ENCODE results near the gene AIFM3.

The AIFM3 gene

DNA sequence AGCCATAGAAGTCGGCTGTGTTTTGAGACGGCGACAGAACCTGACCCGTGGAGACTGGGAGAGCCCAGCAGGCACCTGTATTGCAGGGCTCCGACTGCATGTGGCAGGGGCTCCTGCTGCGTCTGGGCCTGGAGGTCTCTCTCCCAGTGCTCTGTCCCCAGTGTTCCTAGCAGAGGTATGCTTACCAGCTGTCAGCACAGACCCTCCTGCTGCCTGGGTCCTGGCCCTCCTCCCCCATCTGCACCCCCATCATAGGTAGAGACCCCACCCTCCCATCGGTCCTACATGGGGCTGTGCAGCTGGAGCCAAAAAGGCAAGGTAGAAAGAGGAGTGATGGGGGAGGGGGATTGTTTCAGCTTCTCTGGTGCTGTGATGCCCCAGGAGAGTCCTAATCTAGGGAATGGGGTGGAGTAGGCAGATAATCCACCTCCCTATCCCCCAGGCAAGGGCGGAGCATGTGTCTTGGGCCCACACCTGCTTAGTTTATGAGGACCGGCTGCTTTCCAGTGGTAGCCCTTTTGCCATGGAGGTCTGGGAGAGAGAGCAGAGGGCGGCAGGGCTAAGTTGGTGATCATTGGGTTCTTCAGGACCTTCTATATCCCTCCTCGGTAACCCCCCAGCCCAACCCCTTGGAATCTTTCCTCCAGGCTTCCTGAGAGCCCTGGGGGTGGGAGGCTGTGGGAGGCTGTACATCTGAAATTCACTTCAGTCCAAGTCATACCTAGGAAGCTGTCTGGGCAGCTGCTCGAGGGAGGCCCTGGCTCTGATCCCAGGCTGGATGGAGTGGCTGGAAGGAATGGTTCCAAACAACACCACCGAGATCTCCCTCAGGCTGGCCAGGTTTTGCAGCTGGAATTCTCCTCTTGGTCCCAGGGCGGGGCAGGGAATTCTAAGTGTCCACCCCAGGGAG, 60.0 kb downstream of the AIFM3 start:
- DNase-seq (ENCODE audit: low spot score), result no peak

- no peak for DNase-seq (ENCODE audit: low spot score)
These were observed 61.5 kb downstream of the AIFM3 start for GRCh38 chr22:21028277-21029251.

- no peak for DNase-seq (ENCODE audit: low spot score)
These were observed 62.5 kb downstream of the AIFM3 start for GRCh38 chr22:21029486-21030025.

DNA sequence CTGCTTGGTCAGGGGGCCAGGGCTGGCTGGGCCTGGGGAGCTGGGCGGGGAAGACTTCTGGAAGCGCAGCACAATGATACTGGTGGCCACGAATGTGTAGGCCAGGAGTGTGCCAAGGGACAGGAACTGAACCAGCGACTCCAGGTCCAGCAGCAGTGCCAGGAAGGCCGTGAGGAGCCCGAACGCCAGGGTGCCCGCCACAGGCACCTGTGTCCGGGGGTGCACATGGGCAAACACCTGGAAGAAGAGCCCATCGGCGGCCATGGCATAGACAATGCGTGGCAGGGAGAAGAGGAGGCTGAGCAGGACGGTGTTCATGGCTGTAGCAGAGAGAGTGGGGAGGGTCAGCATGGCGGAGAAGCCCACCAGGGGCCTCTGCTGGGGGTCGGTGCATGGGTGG, 63.0 kb downstream of the AIFM3 start:
- no peak for DNase-seq (ENCODE audit: low spot score)
